Thyroid gland (tissue), 4 donors: ENCODE measurements around the gene CEP126.

Source experiments
- CTCF ChIP-seq, 6 experiments: fragments of 200-600 bp in 3 of 6; fragments of 450-650 bp in 3 of 6; sonication (generic) in 3 of 6; IDR thresholded peaks; one replicate each; pipeline ENCODE4 v1.5.1; 2016 to 2019; ENCODE audit warnings: antibody characterized with exemption in 6 of 6, mild to moderate bottlenecking in 2 of 6, inconsistent platforms in 1 of 6, moderate library complexity in 1 of 6
- POLR2A ChIP-seq, 2 donors: fragments of 450-650 bp; IDR thresholded peaks; one replicate each; pipeline ENCODE4 v1.6.1; 2017; ENCODE audit warnings: antibody characterized with exemption in 2 of 2, mild to moderate bottlenecking in 2 of 2, moderate library complexity in 1 of 2

- no peak for TF ChIP-seq CTCF (IDR thresholded peaks at IDR 0.05)
- no peak for TF ChIP-seq POLR2A (IDR thresholded peaks at IDR 0.05)
Measured at GRCh38 chr11:101916422-101916821, 1.6 kb downstream of the CEP126 start, which contains the start of gene ANGPTL5.
